RWPE2 (cell line): ENCODE results near the gene MRPS7.
"Not testable (repeated sequence)": the region's sequence is repeated elsewhere in the genome, so short reads cannot be mapped to it uniquely, and the experiment has no call there.

ENCODE experiments used
- ATAC-seq: fragments of 200-7000 bp; cut with Tn5 transposase; 3 replicates; pipeline ENCODE4 v1.9.1; 2021; ENCODE audit warnings: low read depth
- DNase-seq: peaks from one replicate; pipeline ENCODE4 v3.0.0-alpha.2; 2020; ENCODE audit warnings: low spot score
- H3K27ac ChIP-seq: fragments of 450-650 bp; 2 replicates; pipeline ENCODE4 v1.5.1; 2017; ENCODE audit warnings: mild to moderate bottlenecking; ENCODE audit not compliant: poor library complexity, severe bottlenecking
- H3K27me3 ChIP-seq: fragments of 250-450 bp; sonication (Bioruptor Pico); 2 replicates; pipeline ENCODE4 v1.5.1; 2021; ENCODE audit warnings: mild to moderate bottlenecking, moderate library complexity; ENCODE audit not compliant: insufficient read depth, poor library complexity, severe bottlenecking
- H3K36me3 ChIP-seq: fragments of 250-450 bp; sonication (Bioruptor Pico); 2 replicates; pipeline ENCODE4 v1.5.1; 2020; ENCODE audit warnings: low read depth, mild to moderate bottlenecking, moderate library complexity
- H3K4me1 ChIP-seq: fragments of 250-450 bp; sonication (Bioruptor Pico); 2 replicates; pipeline ENCODE4 v1.5.1; 2021; ENCODE audit warnings: mild to moderate bottlenecking, moderate library complexity; ENCODE audit not compliant: insufficient read depth, poor library complexity, severe bottlenecking
- H3K4me3 ChIP-seq: fragments of 250-450 bp; sonication (Bioruptor Pico); 2 replicates; pipeline ENCODE4 v1.5.1; 2021; ENCODE audit warnings: mild to moderate bottlenecking, moderate library complexity; ENCODE audit not compliant: severe bottlenecking
- H3K9me3 ChIP-seq: fragments of 250-450 bp; sonication (Bioruptor Pico); 2 replicates; pipeline ENCODE4 v1.5.1; 2021; ENCODE audit warnings: mild to moderate bottlenecking, moderate library complexity; ENCODE audit not compliant: severe bottlenecking
- TF ChIP-seq, protein P1 (sequence below): fragments of 450-650 bp; IDR thresholded peaks from one replicate; pipeline ENCODE4 v1.5.1; 2017; ENCODE audit warnings: mild to moderate bottlenecking, moderate library complexity; ENCODE audit not compliant: poor library complexity, severe bottlenecking

The MRPS7 gene

DNA sequence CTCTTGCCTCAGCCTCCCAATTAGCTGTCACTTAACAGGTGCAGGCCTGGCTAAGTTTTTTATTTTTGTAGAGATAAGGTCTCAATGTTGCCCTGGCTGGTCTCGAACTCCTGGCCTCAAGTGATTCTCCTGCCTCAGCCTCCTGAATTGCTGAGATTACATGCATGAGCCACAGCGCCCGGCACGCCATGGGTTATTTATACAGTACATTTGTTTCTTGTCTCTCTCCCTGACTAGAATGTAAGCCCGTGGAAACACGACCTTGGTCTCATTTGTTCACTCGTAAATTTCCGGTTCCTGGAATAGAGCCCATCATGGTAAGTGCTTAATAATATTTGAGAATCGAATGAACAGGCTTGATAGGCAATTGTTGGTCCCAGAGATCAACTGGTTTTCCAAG is 25.5 kb downstream of the MRPS7 start:
- Histone ChIP-seq H3K4me3 (no peak overlapping the region), H3K27me3 (no peaks in the 10 kb centered on the region), H3K4me1 (no peaks in the 10 kb centered on the region), H3K36me3 (peaks cover 19% of the 10 kb centered on the region), H3K27ac (no peak overlapping the region), H3K9me3 (no peaks in the 10 kb centered on the region)
- ATAC-seq, result no peak
- no peak for DNase-seq
- TF ChIP-seq, protein P1, sequence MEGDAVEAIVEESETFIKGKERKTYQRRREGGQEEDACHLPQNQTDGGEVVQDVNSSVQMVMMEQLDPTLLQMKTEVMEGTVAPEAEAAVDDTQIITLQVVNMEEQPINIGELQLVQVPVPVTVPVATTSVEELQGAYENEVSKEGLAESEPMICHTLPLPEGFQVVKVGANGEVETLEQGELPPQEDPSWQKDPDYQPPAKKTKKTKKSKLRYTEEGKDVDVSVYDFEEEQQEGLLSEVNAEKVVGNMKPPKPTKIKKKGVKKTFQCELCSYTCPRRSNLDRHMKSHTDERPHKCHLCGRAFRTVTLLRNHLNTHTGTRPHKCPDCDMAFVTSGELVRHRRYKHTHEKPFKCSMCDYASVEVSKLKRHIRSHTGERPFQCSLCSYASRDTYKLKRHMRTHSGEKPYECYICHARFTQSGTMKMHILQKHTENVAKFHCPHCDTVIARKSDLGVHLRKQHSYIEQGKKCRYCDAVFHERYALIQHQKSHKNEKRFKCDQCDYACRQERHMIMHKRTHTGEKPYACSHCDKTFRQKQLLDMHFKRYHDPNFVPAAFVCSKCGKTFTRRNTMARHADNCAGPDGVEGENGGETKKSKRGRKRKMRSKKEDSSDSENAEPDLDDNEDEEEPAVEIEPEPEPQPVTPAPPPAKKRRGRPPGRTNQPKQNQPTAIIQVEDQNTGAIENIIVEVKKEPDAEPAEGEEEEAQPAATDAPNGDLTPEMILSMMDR, result no peak

DNA sequence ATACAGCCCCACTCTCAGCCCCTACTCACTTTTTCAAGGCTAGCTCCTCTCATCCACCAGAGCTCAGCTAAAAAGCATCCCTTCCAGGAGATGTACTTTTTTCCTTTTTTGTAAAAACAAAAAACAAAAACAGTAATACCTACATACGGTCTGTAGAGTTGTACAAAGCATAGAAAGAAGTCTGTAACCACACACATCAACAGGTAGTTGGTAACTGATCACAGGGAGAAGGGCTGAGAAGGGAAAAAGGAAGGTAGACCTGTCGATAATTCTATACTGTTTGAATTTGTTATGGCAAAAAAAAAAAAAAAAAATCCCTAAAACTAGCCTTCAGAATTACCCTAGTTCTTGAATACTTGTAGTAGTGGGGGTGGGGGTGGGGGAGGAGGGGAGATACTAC is 26.7 kb downstream of the MRPS7 start:
- H3K27ac ChIP-seq, result peak overlapping the region; percentile 78
- no peak for ATAC-seq
- TF ChIP-seq, protein P1, result no peak

DNA sequence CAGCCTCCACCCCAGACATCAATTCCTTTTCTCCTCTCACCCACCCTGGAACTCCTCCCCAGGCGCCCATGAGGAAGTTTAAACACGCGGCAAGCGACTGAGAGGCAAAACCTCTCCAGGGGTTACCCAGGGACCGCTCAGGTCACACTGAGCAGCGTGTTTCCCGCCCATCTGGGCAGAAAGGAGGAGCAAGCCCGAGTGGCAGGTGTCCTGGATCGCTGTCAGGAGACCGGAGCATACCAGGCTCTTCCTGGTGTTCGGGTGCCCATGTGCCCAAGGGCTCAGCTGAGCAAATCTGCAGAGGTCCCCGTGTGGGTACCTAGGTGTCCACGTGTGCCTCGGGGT is 27.1 kb downstream of the MRPS7 start:
- H3K36me3 ChIP-seq, result 0 out of 2 replicates have a peak, but pooled peaks cover 3% of the 10 kb centered on the region
- H3K27me3 ChIP-seq, result no peaks in the 10 kb centered on the region
- ATAC-seq, result peak; percentile 31
- TF ChIP-seq, protein P1, result no peak
- no peaks in the 10 kb centered on the region for H3K4me1 ChIP-seq
- DNase-seq, result no peak
- H3K4me3 ChIP-seq, result peak overlapping the region; percentile 54
- peak overlapping the region; percentile 78 for H3K27ac ChIP-seq
- H3K9me3 ChIP-seq, result no peaks in the 10 kb centered on the region

More for the DNA sequence above, 26.7 kb downstream of the MRPS7 start:
- no peaks in the 10 kb centered on the region for H3K9me3 ChIP-seq
- peak overlapping the region; percentile 54 for H3K4me3 ChIP-seq
- no peaks in the 10 kb centered on the region for H3K4me1 ChIP-seq
- DNase-seq, result no peak
- no peaks in the 10 kb centered on the region for H3K27me3 ChIP-seq
- H3K36me3 ChIP-seq, result peaks cover 7% of the 10 kb centered on the region; the same call in 1 of the 2 replicates

DNA sequence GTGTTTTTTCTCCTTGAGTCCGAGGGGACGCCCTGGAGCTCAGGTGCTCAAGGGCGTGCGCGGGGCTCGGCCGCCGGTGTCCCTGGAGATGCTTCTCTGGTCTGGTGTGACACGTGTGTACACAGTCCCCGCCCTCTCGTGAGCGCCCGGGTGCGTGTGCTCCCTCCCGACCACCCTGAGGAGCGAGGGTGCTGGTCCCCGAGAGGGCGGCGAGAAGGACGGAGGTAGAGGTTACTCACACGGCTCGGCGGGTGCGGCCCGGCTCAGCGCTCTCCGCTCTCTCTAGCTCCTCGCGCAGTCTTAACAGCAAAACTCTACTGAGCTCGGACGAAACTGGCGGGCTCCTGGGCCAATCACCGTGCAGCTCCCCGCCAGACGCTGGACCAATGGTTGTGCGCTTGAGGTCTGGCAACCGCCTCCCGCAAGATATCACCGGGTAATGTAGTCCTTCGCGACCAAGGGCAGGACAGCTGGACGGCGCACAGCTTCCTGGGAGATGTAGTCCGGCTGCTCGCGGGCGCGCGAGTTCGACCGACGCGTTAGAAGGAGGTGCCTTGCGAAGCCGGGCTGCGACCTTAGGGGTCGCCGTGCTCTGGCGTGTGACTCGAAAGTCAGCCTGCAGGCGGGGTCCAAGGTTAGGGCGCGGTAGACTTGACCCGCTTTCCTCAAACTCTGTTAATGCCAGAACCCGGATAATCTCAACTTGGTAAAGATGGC is 27.6 kb downstream of the MRPS7 start, which contains the start of gene SLC25A19:
Gene SLC25A19 (minus strand): TSS at position 319 of the 717 bp plus-strand sequence. CDS start 2,669 bp downstream, outside the sequence.
- DNase-seq (peak; percentile 99), ATAC-seq (peak; percentile 98)
- Histone ChIP-seq H3K27ac (peak within 1 kb of the TSS; percentile 78), H3K27me3 (no peaks in the 10 kb centered on the region), H3K9me3 (no peaks in the 10 kb centered on the region), H3K4me1 (no peaks in the 10 kb centered on the region), H3K4me3 (peak within 1 kb of the TSS; percentile 54), H3K36me3 (0 out of 2 replicates have a peak, but pooled peaks cover 3% of the 10 kb centered on the region)
- TF ChIP-seq, protein P1, result peak; percentile 28

DNA sequence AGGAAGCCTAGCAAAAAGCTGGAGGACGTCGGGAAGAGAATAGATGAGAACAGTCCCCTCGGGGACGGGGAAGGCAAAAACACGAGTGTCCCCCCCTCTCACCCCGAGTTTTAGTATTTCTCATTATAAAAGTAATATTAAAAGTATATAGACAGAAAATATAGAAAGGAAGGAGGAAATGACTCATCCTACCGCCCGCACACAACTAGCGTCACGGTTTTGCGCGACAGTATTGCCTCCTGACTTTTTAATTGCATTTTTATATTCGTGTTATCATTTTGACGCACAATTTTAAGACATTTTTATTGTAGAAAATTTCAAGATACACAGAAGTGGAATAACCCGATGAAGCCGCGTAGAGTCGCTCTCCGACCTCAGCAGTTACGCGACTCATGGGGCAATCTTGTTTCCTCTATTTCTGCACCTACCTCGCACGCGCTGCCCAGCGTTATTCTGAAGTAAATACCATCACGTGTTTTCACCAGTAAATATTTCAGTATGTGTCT is 28.2 kb downstream of the MRPS7 start:
- no peaks in the 10 kb centered on the region for H3K4me1 ChIP-seq
- ATAC-seq (no peak), DNase-seq (no peak)
- TF ChIP-seq, protein P1, result no peak
- H3K9me3 ChIP-seq, result no peaks in the 10 kb centered on the region
- peak overlapping the region; percentile 78 for H3K27ac ChIP-seq
- no peaks in the 10 kb centered on the region for H3K27me3 ChIP-seq
- H3K36me3 ChIP-seq, result 0 out of 2 replicates have a peak, but pooled peaks cover 3% of the 10 kb centered on the region
- H3K4me3 ChIP-seq, result peak overlapping the region; percentile 54

- DNase-seq, H3K4me1 ChIP-seq: not testable (repeated sequence)
These were observed 31.2 kb downstream of the MRPS7 start for GRCh38 chr17:75292810-75293448.

More at GRCh38 chr17:75292810-75293448, 31.2 kb downstream of the MRPS7 start:
- H3K4me3 ChIP-seq, H3K9me3 ChIP-seq, H3K27ac ChIP-seq, H3K36me3 ChIP-seq, ATAC-seq, H3K27me3 ChIP-seq: not testable (repeated sequence)
